Measurements from ENCODE around the gene SLC25A29. TPM values are rescaled to one million over a fixed set of nuclear protein-coding genes. Genes with fewer than 3 reads are reported as not detected.

Gene SLC25A29
- total and polyA plus RNA-seq, 2 donors (not counting 1 experiment from before 2014, with no cell fraction given) = 6.2 to 24.1 TPM

DNA sequence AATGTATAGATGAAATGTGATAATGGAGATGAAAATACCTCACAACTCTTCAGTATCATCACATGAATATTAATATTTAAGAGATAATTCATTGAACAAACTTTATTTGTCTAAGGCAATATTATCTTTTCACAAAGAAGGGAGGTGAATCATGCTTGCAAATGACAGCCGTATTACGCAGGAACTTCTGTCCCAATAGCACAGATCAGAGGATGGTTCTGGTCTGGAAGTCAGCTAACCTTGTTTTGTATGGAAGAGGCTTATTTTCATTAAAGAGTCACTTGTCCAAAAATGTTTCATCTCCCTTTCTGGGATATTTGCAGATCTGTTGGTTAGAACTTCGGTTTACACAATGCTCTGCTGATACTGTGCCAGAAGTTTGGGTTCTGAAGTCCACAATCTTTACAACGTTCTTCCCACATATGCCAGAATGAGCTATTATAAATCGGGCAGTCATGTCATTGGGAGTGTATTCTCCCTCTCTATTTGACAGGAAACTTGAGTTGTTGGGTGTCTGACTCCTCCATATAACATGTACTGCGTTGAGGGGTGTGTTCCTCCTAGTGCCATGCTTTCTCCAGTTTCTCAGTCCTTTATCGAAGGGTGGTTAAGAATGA is 37.5 kb downstream of the SLC25A29 start:
- TF ChIP-seq EZH2 (IDR thresholded peaks at IDR 0.05; ENCODE audit: low read length, missing control alignments) = no peak
- TF ChIP-seq, protein P1, sequence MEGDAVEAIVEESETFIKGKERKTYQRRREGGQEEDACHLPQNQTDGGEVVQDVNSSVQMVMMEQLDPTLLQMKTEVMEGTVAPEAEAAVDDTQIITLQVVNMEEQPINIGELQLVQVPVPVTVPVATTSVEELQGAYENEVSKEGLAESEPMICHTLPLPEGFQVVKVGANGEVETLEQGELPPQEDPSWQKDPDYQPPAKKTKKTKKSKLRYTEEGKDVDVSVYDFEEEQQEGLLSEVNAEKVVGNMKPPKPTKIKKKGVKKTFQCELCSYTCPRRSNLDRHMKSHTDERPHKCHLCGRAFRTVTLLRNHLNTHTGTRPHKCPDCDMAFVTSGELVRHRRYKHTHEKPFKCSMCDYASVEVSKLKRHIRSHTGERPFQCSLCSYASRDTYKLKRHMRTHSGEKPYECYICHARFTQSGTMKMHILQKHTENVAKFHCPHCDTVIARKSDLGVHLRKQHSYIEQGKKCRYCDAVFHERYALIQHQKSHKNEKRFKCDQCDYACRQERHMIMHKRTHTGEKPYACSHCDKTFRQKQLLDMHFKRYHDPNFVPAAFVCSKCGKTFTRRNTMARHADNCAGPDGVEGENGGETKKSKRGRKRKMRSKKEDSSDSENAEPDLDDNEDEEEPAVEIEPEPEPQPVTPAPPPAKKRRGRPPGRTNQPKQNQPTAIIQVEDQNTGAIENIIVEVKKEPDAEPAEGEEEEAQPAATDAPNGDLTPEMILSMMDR (conservative IDR thresholded peaks at IDR 0.05 in 1 of 2, IDR thresholded peaks at IDR 0.05 in 1 of 2; ENCODE audit: low read depth in 1 of 2, low read length in 2 of 2) = no peak
- no peaks in the 10 kb centered on the region for H3K27me3 ChIP-seq (ENCODE audit: control insufficient read depth, insufficient read depth, low read length)
- H3K9me3 ChIP-seq (ENCODE audit: control insufficient read depth, insufficient read depth, low read depth, low read length) = no peaks in the 10 kb centered on the region
- no peaks in the 10 kb centered on the region for H3K4me1 ChIP-seq (ENCODE audit: control insufficient read depth, extremely low read depth, insufficient read depth, low read length)
- H4K20me1 ChIP-seq (ENCODE audit: control insufficient read depth, extremely low read depth, insufficient read depth, low read length) = peaks cover 1% of the 10 kb centered on the region
- peaks cover 2% of the 10 kb centered on the region for H3K36me3 ChIP-seq (ENCODE audit: control insufficient read depth, insufficient read depth, low read length)
- DNase-seq (ENCODE audit: low read depth in 2 of 2) = no peak
- H3K79me2 ChIP-seq (ENCODE audit: control insufficient read depth, insufficient read depth, low read length) = peaks cover 69% of the 10 kb centered on the region
- no peak overlapping the region for H3K27ac ChIP-seq (ENCODE audit: insufficient read depth, low read length)
- no peak overlapping the region for H3K9ac ChIP-seq (ENCODE audit: insufficient read depth, low read length)
- no peak overlapping the region for H2AFZ ChIP-seq (ENCODE audit: low read length)
- no peak overlapping the region for H3K4me3 ChIP-seq (replicated peaks in 1 of 4; ENCODE audit: control extremely low read depth in 1 of 4, insufficient read depth in 1 of 4, low read depth in 3 of 4, low read length in 4 of 4)
- no peak overlapping the region for H3K4me2 ChIP-seq (ENCODE audit: extremely low read depth, insufficient read depth, low read length)

DNA sequence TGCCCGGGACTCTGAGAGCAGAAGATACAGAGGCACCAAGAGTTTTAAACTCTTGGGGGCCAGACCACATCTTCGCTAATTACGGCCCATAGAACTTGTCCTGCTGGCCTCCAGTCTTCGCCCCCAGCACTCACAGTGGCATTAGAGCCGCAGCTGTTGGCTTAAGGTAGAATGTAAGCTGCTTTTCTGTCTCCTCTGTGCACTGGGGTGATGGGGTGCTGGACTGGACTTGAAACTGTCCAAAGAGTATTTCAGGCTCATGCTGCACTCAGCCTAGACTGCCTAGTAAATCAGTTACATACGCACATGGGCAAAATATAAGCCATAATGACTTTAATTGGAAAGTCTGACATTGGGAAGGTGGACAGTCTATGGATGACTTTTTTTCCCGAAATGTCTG is 38.3 kb downstream of the SLC25A29 start:
- no peak overlapping the region for H3K9ac ChIP-seq (ENCODE audit: insufficient read depth, low read length)
- peaks cover 71% of the 10 kb centered on the region for H3K79me2 ChIP-seq (ENCODE audit: control insufficient read depth, insufficient read depth, low read length)
- H3K27ac ChIP-seq (ENCODE audit: insufficient read depth, low read length) = no peak overlapping the region
- no peaks in the 10 kb centered on the region for H3K4me1 ChIP-seq (ENCODE audit: control insufficient read depth, extremely low read depth, insufficient read depth, low read length)
- no peaks in the 10 kb centered on the region for H3K27me3 ChIP-seq (ENCODE audit: control insufficient read depth, insufficient read depth, low read length)
- no peak overlapping the region for H3K4me3 ChIP-seq (replicated peaks in 1 of 4; ENCODE audit: control extremely low read depth in 1 of 4, insufficient read depth in 1 of 4, low read depth in 3 of 4, low read length in 4 of 4)
- no peak overlapping the region for H3K4me2 ChIP-seq (ENCODE audit: extremely low read depth, insufficient read depth, low read length)
- no peaks in the 10 kb centered on the region for H3K9me3 ChIP-seq (ENCODE audit: control insufficient read depth, insufficient read depth, low read depth, low read length)
- peaks cover 4% of the 10 kb centered on the region for H3K36me3 ChIP-seq (ENCODE audit: control insufficient read depth, insufficient read depth, low read length)
- TF ChIP-seq, protein P1 (conservative IDR thresholded peaks at IDR 0.05 in 1 of 2, IDR thresholded peaks at IDR 0.05 in 1 of 2; ENCODE audit: low read depth in 1 of 2, low read length in 2 of 2) = no peak
- TF ChIP-seq EZH2 (IDR thresholded peaks at IDR 0.05; ENCODE audit: low read length, missing control alignments) = no peak
- no peak for DNase-seq (ENCODE audit: low read depth in 2 of 2)
- H2AFZ ChIP-seq (ENCODE audit: low read length) = no peak overlapping the region
- H4K20me1 ChIP-seq (ENCODE audit: control insufficient read depth, extremely low read depth, insufficient read depth, low read length) = peaks cover 1% of the 10 kb centered on the region

DNA sequence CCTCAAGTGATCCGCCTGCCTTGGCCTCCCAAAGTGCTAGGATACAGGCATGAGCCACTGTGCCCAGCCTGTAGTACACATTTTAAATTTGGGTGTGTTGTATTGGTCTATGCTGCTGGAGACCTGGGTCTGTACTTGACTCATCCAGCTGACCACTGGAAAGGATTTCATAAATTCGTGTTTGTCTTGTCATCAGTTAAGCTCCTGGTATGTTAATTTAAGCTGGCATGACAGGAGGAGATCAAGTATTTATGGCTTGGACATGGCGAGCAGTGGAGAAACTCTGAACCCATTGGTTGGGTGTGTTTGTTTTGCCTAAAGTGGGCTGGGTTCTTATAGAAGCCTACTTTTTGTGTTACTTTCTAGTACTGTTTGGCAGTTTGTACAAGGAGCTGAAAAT is 43.1 kb downstream of the SLC25A29 start:
- TF ChIP-seq EZH2 (IDR thresholded peaks at IDR 0.05; ENCODE audit: low read length, missing control alignments) = no peak
- TF ChIP-seq, protein P1 (conservative IDR thresholded peaks at IDR 0.05 in 1 of 2, IDR thresholded peaks at IDR 0.05 in 1 of 2; ENCODE audit: low read depth in 1 of 2, low read length in 2 of 2) = no peak
- no peak overlapping the region for H3K9ac ChIP-seq (ENCODE audit: insufficient read depth, low read length)
- H3K9me3 ChIP-seq (ENCODE audit: control insufficient read depth, insufficient read depth, low read depth, low read length) = no peaks in the 10 kb centered on the region
- H2AFZ ChIP-seq (ENCODE audit: low read length) = no peak overlapping the region
- H3K27me3 ChIP-seq (ENCODE audit: control insufficient read depth, insufficient read depth, low read length) = no peaks in the 10 kb centered on the region
- H3K27ac ChIP-seq (ENCODE audit: insufficient read depth, low read length) = no peak overlapping the region
- H3K79me2 ChIP-seq (ENCODE audit: control insufficient read depth, insufficient read depth, low read length) = peaks cover 81% of the 10 kb centered on the region
- no peak overlapping the region for H3K4me3 ChIP-seq (replicated peaks in 1 of 4; ENCODE audit: control extremely low read depth in 1 of 4, insufficient read depth in 1 of 4, low read depth in 3 of 4, low read length in 4 of 4)
- H3K36me3 ChIP-seq (ENCODE audit: control insufficient read depth, insufficient read depth, low read length) = peaks cover 7% of the 10 kb centered on the region
- no peaks in the 10 kb centered on the region for H3K4me1 ChIP-seq (ENCODE audit: control insufficient read depth, extremely low read depth, insufficient read depth, low read length)
- H3K4me2 ChIP-seq (ENCODE audit: extremely low read depth, insufficient read depth, low read length) = no peak overlapping the region
- no peaks in the 10 kb centered on the region for H4K20me1 ChIP-seq (ENCODE audit: control insufficient read depth, extremely low read depth, insufficient read depth, low read length)
- peak in 1 of 2 donors; percentile 43 for DNase-seq (ENCODE audit: low read depth in 2 of 2)
